CD1c-positive myeloid dendritic cell (primary cell): ENCODE data around the gene SETD2.
"Not testable (repeated sequence)": the region's sequence is repeated elsewhere in the genome, so short reads cannot be mapped to it uniquely, and the experiment has no call there.

Experiments used
- DNase-seq: peaks from one replicate; pipeline ENCODE4 v3.0.0-alpha.2; 2016; ENCODE audit errors: extremely low spot score

SETD2 gene

DNA sequence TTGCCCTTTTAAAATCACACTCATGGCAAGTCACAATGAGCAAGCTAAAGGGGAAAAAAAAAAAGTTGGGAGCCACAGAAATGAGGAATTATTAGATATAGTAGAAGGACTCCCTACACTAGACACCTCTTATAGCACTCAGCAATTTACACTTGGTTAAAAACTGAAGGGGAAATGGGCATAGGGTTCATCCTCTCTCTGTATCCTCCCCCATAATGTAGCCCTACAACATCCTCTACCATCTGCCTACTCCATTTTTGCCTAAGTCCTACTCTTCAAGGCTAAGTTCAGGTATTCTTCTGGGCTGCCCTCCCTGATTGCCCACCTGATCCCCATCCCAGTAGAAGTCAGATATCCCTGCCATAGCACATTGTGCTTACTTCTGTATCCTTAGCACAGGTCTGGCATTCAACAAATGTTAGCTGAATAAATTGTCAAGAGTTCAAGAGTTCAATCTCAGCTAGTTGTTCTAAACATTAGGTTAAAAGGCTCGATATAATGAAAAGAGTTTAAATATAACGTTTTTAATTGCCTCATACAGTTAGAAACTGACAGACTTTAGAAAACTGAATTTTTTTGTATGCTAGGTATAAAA lies 14.5 kb downstream of the SETD2 start:
- no peak for DNase-seq

DNA sequence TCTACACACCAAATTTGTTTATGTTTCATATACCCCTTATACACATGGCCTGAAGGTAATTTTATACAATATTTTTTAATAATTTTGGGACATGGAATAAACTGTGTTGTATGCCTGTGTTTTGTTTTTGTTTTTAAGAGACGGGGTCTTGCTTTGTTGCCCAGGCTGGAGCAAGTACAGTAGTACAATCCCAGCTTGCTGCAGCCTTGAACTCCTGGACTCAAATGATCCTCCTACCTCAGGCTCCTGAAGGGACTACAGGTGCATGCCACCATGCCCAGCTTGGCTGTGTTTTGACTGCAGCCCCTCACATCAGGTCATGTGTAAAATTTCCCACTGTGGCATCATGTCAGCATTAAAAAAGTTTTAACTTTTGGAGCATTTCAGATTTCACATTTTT lies 18.6 kb downstream of the SETD2 start:
- DNase-seq, result no peak

GRCh38 chr3:47143068-47143467 lies 20.8 kb downstream of the SETD2 start:
- no peak for DNase-seq

DNA sequence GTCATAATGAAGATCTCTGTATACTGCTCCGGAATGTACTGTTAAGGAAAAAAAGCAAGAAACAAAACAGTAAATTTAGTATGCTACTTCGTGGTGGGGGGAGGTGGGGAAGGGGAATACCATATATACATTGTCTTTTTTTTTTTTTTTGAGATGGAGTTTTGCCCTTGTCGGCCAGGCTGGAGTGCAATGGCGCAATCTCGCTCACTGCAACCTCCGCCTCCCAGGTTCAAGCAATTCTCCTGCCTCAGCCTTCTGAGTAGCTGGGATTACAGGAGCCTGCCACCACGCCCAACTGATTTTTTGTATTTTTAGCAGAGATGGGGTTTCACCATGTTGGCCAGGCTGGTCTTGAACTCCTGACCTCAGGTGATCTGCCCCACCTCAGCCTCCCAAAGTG lies 21.4 kb downstream of the SETD2 start:
- DNase-seq, result not testable (repeated sequence)

DNA sequence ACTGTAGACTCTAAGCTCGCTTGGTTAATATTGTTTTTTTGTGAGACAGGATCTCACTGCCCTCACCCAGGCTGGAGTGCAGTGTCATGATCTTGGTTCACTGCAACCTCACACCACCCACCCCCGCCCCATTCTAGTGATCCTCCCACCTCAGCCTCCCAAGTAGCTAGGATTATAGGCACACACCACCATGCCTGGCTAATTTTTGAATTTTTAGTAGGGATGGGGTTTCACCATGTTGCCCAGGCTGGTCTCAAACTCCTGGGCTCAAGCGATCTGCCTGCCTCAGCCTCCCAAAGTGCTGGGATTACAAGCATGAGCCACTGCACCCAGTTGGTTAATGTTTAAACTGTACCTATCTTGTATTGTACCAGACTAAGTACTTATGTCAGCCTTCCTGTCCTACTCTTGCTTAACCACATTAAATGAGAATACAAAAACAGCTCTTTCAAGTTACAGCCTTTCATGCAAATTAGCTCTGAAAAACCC lies 22.9 kb downstream of the SETD2 start:
- DNase-seq, result not testable (repeated sequence)

- not testable (repeated sequence) for DNase-seq
These were observed 23.4 kb downstream of the SETD2 start for GRCh38 chr3:47140553-47140952.

DNA sequence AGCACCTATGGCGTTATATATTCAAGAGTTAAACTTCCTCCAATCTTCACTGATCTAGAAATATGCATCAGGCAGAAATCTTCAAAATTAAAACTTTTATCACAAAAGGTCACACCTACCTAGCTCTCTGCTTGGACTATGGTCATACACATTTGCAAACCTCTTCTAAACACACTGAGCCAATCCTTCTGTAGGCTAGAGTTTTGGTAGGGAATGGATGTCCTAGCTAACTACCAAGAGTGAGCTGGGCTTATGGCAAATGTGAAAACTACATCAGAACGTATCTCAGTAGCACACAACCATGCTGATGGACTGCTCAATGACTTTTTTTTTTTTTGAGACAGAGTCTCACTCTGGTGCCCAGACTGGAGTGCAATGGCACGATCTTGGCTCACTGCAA lies 29.6 kb downstream of the SETD2 start:
- DNase-seq, result no peak

DNA sequence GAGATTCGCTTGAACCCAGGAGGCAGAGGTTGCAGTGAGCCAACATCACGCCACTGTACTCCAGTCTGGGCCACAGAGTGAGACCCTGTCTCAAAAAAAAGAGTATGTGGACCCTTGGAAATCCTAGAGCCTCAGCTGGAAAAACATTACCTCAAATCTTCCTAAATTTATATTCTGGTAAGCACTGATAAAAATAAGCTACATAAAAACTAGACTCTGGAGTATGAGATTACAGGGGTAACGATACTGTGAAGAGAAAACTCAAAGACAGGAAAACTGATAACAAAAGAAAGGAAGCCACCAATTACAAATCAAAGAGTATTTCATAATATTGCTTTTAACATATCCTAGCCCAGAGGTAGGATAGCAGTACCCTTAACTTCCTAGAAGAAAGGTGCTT lies 30.3 kb downstream of the SETD2 start:
- DNase-seq, result no peak

GRCh38 chr3:47130557-47130956 lies 33.4 kb downstream of the SETD2 start:
- DNase-seq, result no peak

DNA sequence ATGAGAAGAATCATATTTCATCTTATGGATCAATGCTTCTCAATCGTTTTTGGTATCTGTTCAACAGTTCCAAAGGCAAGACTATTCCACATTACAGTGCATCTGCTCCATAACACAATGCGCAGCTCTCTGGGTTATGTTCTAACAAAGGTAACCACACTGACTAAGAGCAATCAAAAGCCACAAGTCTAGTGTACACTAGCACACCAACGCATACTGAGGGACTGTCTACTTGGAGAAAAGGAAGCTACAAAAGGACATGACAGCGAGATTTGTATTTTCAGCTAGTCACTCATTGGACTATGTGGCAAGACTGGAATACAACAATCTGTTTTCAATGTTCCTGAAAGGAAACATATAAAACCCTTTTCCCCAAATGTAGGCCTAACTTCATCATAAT lies 35.8 kb downstream of the SETD2 start:
- DNase-seq, result peak; percentile 11

DNA sequence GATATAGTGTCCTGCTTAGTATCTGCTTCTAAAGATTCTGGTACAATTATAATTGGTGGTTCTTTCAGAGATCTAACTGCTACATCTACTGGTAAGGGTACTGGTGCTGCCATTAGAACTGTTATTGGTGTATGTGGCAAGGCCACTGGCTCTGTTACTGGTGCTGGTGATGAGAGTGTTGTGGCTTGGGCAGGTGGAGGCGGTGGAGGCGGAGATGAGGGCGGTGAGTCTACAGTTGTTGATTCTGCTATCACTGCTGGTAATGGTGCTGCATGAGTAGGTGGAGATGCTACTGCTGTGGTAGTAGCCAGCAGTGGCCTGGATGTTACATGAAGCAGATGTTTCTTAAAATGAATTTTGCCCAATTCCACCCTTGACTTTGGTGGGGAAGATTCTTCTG lies 40.1 kb downstream of the SETD2 start:
- DNase-seq, result no peak

- no peak for DNase-seq
These were observed 42.5 kb downstream of the SETD2 start for GRCh38 chr3:47121409-47121808.

DNA sequence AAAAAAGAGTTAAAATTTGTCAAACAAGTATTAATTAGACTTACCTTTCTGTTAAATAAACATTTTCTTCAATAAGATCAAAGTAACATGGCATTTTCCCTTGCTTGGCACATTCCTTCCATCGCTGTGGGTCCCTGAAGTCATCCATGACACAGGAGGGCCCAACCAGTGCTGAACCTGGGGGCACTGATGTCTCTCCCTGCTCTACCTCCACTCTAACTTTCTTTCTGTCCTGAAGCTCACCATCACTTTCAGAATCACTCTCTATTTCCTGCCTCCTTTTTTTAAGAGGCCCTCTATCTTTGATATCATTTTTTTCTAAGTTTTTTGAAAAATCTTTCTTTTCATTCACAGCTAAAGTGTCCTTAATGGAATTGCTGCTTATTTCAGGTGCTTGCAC lies 43.8 kb downstream of the SETD2 start:
- no peak for DNase-seq

DNA sequence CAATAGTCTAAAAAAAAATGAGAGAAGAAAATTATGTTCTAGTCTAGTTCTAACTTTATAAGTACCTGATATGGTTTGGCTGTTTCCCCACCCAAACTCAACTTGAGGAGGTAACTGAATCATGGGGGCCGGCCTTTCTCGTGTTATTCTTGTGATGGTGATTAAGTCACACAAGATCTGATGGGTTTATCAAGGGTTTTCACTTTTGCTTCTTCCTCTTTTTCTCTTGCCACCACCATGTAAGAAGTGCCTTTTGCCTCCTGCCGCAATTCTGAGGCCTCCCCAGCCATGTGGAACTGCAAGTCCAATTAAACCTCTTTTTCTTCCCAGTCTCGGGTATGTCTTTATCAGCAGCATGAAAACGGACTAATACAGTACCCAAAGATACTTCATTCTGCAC lies 44.5 kb downstream of the SETD2 start:
- not testable (repeated sequence) for DNase-seq

- DNase-seq, result no peak
These were observed 46.0 kb downstream of the SETD2 start for GRCh38 chr3:47117807-47118364.

GRCh38 chr3:47115524-47115923 lies 48.4 kb downstream of the SETD2 start:
- not testable (repeated sequence) for DNase-seq

DNA sequence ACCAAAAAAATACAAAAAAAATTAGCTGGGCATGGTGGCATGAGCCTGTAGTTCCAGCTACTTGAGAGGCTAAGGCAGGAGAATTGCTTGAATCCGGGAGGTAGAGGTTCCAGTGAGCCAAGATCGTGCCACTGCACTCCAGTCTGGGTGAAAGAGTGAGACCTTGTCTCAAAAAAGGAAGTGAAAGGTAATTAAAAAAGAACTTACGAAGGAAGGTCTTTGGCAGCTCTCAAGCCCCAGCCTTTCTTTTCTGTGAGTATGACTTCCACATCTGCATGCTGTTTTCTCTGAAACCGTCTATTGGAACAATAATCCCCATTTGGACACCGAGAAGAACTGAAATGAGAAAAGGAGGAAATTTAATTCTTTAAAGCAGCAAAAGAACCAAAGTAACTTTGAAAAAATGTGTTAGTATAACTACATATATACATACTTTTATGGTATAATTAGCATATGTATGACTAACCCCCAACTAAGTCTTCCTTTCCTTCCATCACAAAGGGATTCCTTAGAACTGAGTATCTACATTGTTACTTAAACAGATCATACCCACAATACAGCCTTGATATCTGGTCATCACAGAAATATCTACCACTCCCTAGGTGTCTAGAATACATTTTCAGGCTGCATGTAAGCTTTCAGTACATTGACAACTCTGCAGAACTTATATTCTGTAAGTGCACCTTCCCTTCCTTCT lies 50.1 kb downstream of the SETD2 start:
- DNase-seq, result peak; percentile 38

GRCh38 chr3:47112997-47113396 lies 50.9 kb downstream of the SETD2 start:
- no peak for DNase-seq

DNA sequence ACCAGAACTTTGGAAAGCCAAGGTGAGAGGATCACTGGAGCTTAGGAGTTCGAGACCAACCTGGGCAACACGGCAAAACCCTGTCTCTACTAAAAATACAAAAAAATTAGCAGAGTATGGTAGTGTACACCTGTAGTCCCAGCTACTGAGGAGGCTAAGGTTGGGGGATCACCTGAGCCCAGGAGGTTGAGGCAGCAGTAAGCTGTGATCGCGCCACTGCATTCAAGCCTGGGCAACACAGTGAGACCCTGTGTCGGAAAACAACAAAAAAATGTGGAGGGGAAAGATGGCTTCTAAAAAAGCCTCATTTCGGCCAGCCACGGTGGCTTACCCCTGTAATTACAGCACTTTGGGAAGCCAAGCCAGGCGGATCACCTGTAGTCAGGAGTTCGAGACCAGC lies 54.5 kb downstream of the SETD2 start:
- no peak for DNase-seq

GRCh38 chr3:47108546-47108945 lies 55.4 kb downstream of the SETD2 start:
- no peak for DNase-seq

GRCh38 chr3:47104259-47104658 lies 59.7 kb downstream of the SETD2 start:
- DNase-seq, result no peak

GRCh38 chr3:47103619-47104018 lies 60.3 kb downstream of the SETD2 start:
- DNase-seq, result no peak

DNA sequence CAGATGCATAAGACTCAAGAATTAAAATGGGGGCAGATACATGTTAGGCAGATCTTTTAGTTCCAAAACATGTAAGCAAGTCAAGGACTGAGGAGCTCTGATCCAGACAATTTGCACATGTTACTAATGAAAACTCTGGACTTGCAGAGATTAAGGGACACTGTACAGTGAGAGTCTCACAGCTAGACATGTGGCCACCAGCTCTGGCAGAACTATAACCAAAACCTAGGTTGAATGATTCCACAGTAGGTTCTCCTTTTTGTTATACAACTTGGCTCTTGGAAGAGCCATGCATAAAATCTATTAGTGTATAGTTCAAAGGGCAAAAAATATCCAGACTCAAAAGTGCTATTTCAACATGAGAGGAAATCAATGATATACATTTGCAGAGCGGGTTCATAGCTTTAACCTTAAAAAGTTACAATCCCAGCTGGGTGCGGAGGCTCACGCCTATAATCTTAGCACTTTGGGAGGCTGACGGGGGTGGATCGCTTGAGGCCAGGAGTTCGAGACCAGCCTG lies 61.8 kb downstream of the SETD2 start:
- no peak for DNase-seq
